IPS-18a (cell line): ENCODE results near the gene PARG.
A peak's percentile ranks its signal among the peaks of the same experiment; 100 is the strongest.

ENCODE experiments used
- H3K27ac ChIP-seq: one replicate; pipeline ENCODE4 v1.5.1; 2013; ENCODE audit warnings: low read length
- H3K27me3 ChIP-seq: one replicate; pipeline ENCODE4 v1.6.1; 2013; ENCODE audit warnings: mild to moderate bottlenecking, low read length; ENCODE audit not compliant: control insufficient read depth, insufficient read depth
- H3K36me3 ChIP-seq: one replicate; pipeline ENCODE4 v1.6.1; 2013; ENCODE audit warnings: low read depth, low read length; ENCODE audit not compliant: control insufficient read depth
- H3K4me1 ChIP-seq: one replicate; pipeline ENCODE4 v1.6.1; 2013; ENCODE audit warnings: low read depth, low read length; ENCODE audit not compliant: control insufficient read depth
- H3K4me3 ChIP-seq: one replicate; pipeline ENCODE4 v1.5.1; 2013; ENCODE audit warnings: low read length
- H3K9ac ChIP-seq: one replicate; pipeline ENCODE4 v1.6.1; 2013; ENCODE audit warnings: mild to moderate bottlenecking, low read length, moderate library complexity
- H3K9me3 ChIP-seq: one replicate; pipeline ENCODE4 v1.6.1; 2013; ENCODE audit warnings: low read depth, low read length; ENCODE audit not compliant: control insufficient read depth

PARG gene

DNA sequence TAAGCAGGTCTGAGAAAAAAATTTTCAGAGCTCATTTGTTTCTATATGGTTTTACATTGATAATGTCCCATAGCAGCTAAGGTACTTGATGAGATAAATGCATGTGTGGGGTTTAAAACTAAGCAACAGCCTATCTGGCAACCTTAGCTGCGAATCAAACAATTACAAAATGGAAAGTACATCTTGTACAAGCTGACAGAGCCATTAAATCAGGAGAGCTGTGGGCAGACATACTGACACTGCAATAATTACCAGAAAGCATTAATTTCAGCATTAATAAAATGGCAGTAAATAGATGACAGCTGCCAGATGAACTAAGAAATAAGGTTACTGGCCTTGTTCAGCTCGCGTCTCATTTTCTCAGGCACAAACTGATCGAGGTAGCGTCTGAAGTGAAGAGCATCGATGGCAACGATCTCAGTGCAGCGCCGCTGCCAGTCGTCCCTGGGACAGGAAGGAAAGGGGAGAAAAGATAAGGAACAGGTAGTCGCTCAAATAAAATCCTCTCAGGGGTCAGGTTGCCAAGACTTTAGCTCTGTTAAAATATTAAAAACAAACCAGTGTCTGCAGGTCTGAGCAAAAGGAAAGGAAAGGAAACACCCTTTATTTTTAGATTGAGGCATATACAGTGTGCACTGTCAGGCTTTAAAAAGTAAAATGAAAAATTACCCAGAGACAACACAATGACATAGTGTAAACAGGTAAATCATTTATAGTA, 100.1 kb downstream of the PARG start:
- Histone ChIP-seq H3K27ac (no peak overlapping the region), H3K9ac (no peak overlapping the region), H3K4me3 (no peak overlapping the region), H3K36me3 (peaks cover 29% of the 10 kb centered on the region), H3K27me3 (no peaks in the 10 kb centered on the region), H3K9me3 (no peaks in the 10 kb centered on the region), H3K4me1 (no peaks in the 10 kb centered on the region)

DNA sequence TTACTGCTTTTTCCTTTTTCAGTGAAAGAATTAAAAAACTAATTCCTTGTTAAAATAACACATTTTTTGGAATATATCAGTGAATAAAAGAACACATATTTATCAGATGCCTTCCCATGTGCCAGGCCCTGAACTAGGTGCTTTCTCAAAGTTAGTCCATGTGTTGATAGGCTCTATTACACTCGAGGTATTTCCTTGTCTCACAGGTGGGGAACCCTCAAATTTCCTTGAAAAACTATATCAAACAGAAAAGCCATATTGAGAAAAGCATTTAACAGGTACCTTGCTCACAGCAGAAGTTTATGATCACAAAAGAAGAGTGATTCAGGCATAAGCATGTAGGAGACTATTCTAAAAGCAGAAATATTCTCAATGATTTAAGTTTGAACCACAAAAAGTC, 104.1 kb downstream of the PARG start:
- H3K36me3 ChIP-seq: peaks cover 26% of the 10 kb centered on the region

DNA sequence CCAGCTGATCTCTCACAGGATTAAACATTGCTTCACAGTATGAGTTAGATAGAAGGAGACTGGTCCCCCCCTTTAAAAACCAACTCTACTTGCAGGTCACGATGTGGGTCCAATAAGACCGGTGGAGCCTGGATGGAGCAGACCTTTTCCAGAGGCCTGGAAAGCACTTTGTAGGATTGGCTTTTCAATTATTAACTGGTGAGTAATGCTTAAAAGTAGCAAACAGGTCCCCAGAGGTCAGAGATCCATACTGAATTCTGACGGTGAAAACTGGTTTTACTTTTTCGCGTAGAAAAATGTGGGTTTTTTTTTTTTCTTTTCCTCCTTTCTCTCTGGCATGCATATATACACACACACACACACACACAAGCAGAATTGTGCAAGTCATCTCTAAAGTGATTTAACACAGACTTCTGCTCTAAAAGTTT, 104.8 kb downstream of the PARG start:
- Histone ChIP-seq H3K4me1 (peaks cover 26% of the 10 kb centered on the region), H3K4me3 (no peak overlapping the region), H3K9ac (no peak overlapping the region), H3K9me3 (no peaks in the 10 kb centered on the region), H3K36me3 (peaks cover 26% of the 10 kb centered on the region), H3K27ac (no peak overlapping the region), H3K27me3 (no peaks in the 10 kb centered on the region)

More for the DNA sequence above, 104.1 kb downstream of the PARG start:
- no peak overlapping the region for H3K9ac ChIP-seq
- H3K9me3 ChIP-seq: no peaks in the 10 kb centered on the region
- H3K4me3 ChIP-seq: no peak overlapping the region
- H3K27me3 ChIP-seq: no peaks in the 10 kb centered on the region
- no peak overlapping the region for H3K27ac ChIP-seq
- H3K4me1 ChIP-seq: peaks cover 19% of the 10 kb centered on the region

DNA sequence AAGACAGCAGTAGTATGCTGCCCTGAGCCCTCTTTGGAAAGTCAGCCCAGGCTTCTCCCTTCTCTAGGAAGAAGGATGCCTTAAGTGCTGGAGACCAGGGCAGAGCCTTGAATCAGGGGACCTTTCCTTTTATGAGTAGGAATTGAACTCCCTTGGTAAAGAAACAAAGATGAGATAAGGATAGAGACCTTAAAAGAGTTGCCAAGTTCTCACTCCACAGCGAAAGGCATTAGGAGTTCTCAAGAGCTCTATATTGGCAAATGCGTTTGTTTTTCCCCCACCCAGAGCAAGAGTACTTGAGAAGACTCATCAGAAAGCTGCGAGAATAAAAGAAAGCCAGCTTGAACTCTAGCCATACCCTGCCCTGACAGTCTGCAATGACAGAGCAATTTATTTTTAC, 106.9 kb downstream of the PARG start:
- H3K27ac ChIP-seq: no peak overlapping the region
- H3K9ac ChIP-seq: no peak overlapping the region
- H3K9me3 ChIP-seq: no peaks in the 10 kb centered on the region
- no peaks in the 10 kb centered on the region for H3K27me3 ChIP-seq
- no peak overlapping the region for H3K4me3 ChIP-seq
- peaks cover 46% of the 10 kb centered on the region for H3K4me1 ChIP-seq
- peaks cover 18% of the 10 kb centered on the region for H3K36me3 ChIP-seq

DNA sequence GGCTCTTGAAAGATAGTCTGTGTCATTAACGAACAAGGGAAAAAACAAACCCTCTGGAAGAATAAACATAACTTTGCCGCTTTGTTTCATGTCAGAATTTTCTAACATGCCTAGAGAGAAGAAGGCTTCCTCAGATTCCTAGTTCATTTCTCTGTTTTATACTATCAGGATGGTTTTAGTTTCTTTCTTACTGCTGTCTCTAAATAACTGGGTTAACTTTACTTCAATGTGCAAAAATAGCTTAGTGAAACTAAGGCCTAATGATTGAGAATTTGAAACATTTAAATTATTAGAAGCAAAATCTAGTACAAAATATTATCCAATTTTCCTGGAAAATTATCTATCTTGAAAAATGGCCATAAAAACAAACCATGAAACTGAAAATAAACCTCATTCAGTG, 107.6 kb downstream of the PARG start:
- H3K36me3 ChIP-seq: peaks cover 15% of the 10 kb centered on the region
- no peak overlapping the region for H3K4me3 ChIP-seq
- H3K27me3 ChIP-seq: no peaks in the 10 kb centered on the region
- H3K4me1 ChIP-seq: peaks cover 52% of the 10 kb centered on the region
- H3K27ac ChIP-seq: no peak overlapping the region
- no peaks in the 10 kb centered on the region for H3K9me3 ChIP-seq
- no peak overlapping the region for H3K9ac ChIP-seq

DNA sequence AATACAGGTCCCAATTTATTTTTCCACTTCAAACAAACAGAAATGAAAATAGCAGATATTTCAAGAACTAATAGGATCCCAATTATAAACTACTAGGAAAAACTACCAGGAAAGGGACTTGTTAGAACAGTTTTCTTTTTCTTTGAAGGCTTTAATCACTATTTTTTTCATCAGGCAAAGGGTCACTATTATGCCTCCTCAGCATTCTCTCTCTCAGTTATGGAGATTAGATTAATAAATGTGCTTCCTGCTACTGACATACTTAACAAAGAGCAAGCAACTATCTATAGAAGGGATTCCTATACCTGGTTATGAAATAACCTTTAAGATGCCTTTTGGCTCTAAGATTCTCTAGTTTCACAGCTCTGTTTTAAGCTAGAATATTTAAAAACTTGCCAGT, 108.7 kb downstream of the PARG start:
- Histone ChIP-seq H3K27ac (peak overlapping the region; percentile 24), H3K9ac (no peak overlapping the region), H3K4me1 (peaks cover 54% of the 10 kb centered on the region), H3K36me3 (peaks cover 6% of the 10 kb centered on the region), H3K4me3 (no peak overlapping the region), H3K27me3 (no peaks in the 10 kb centered on the region), H3K9me3 (no peaks in the 10 kb centered on the region)

DNA sequence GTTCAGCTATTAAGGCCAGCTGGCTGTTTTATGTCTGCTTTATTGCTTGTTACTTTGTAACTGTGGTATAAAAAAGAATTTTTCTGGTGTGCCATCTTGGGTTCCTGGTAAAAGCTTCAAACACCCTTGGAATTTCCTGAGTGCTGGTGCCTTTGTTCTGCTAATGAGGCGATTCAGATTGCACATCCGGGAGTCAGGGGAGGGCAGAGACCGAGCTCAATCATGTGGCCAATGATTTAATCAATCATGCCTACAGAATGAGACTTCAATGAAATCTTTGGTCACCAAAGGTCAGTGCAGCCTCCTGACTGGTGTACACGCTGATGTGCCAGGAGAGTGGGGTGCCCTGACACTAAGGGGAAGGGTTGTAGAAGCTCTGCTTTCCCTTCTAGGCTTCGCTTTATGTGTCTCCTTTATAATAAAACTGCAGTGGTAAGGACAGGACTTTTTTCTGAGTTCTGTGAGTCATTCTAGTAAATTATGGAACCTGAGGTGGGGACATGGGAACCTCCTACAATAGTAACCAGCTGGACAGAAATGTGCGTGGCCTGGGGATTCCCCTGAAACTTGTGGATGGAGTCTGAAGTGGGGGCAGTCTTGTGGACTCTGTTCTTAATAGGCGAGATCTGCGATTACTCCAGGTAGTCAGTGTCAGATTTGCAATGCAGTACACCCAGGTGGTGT, 110.3 kb downstream of the PARG start:
- no peaks in the 10 kb centered on the region for H3K27me3 ChIP-seq
- H3K9ac ChIP-seq: peak overlapping the region; percentile 40
- H3K4me1 ChIP-seq: peaks cover 63% of the 10 kb centered on the region
- peak overlapping the region; percentile 16 for H3K4me3 ChIP-seq
- peak overlapping the region; percentile 96 for H3K27ac ChIP-seq
- peaks cover 6% of the 10 kb centered on the region for H3K36me3 ChIP-seq
- H3K9me3 ChIP-seq: no peaks in the 10 kb centered on the region

DNA sequence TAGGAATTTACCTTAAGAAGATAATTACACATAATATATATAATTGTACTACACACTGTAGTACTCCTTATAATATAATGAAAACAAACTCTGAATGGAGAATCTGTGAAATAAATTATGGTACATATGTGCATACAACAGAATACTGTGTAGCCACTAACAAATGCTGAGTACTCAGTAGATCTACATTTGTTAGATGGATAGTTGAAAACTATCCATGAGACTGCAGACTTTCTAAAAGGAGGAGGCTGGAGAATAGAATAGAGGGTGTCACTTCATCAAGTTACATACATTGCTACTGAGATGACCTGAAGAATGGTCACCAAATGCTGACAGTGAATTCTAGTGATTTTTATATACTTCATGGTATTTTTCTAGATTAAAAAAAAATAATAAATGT, 111.0 kb downstream of the PARG start:
- Histone ChIP-seq H3K27ac (peak overlapping the region; percentile 56), H3K9ac (no peak overlapping the region), H3K36me3 (peaks cover 6% of the 10 kb centered on the region), H3K27me3 (no peaks in the 10 kb centered on the region), H3K4me3 (peak overlapping the region; percentile 16), H3K4me1 (peaks cover 63% of the 10 kb centered on the region), H3K9me3 (no peaks in the 10 kb centered on the region)

DNA sequence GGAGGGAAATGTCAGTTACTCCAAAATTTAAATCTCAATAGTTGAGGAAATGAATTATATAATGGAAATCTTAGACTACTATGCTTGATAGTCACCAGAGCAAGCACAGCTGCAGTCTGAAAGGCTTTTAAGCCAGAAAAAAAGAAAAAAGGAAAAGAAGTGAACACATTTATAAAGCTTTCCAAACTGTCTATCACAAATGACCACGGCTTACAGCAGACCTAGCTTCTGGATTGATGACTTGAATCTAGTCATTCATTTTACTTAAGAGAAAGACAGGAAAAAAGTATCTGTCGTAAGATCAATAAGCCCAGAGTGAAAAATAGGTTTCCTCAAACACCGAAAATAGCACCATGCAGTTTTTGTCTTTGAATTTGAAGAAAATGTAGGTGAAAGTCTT, 111.8 kb downstream of the PARG start:
- no peaks in the 10 kb centered on the region for H3K36me3 ChIP-seq
- peak overlapping the region; percentile 73 for H3K27ac ChIP-seq
- no peaks in the 10 kb centered on the region for H3K9me3 ChIP-seq
- no peaks in the 10 kb centered on the region for H3K27me3 ChIP-seq
- H3K9ac ChIP-seq: no peak overlapping the region
- no peak overlapping the region for H3K4me3 ChIP-seq
- H3K4me1 ChIP-seq: peaks cover 59% of the 10 kb centered on the region

DNA sequence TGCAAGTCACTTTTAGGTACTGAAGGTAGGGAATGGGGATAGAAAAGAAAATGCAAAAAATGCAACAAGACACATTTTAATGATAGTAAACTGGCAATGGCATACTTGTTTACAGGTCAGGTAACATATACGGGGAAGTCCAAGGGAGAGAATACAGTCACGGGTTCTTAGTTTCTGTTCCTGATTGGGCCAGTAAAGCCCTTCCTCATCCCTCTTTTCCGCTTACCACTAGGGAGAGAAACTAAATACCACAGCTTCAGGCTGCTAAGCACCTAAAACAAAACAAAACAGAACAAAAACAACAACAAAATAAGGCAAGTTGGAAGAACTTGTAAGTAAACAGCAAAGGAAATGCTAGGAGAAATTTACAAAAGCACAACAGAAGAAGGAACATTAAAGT, 114.5 kb downstream of the PARG start:
- no peak overlapping the region for H3K4me3 ChIP-seq
- peak overlapping the region; percentile 24 for H3K27ac ChIP-seq
- no peaks in the 10 kb centered on the region for H3K9me3 ChIP-seq
- H3K4me1 ChIP-seq: peaks cover 39% of the 10 kb centered on the region
- no peaks in the 10 kb centered on the region for H3K36me3 ChIP-seq
- no peaks in the 10 kb centered on the region for H3K27me3 ChIP-seq
- no peak overlapping the region for H3K9ac ChIP-seq

DNA sequence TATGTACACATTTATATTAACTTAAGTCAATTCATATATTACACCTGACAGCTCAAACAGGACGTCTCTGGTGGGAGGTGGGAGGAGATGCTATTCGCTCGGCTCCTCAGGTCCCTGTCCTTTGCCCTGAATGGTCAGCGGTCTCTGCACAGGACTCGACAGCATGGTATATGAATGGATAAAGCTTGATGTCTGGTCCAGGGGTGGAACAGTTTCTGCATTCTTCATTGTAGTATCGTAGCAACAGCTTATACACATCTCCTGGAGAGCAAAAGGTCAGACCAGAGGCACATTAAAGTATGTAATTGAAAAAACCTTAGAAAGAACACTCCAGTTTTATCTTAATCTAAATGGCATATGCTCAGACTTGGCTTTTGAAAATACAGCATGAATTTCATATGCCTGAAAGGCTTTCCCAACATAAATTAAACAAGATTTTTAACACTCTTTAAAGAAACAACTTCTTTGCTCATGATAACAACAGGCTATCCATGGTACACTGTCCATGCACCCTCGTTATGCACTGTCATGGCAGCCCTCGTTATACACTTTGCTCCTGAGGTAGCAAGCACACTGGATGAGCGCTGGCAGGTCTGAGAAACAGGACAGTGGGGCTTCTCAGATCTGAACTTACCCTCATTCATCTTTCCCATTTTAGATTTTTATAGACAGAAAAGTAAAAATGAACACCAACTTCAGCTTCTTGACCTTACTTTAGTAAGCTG, 122.4 kb downstream of the PARG start:
- H3K27ac ChIP-seq: no peak overlapping the region
- H3K27me3 ChIP-seq: no peaks in the 10 kb centered on the region
- H3K4me1 ChIP-seq: no peaks in the 10 kb centered on the region
- H3K9ac ChIP-seq: no peak overlapping the region
- no peak overlapping the region for H3K4me3 ChIP-seq
- peaks cover 34% of the 10 kb centered on the region for H3K36me3 ChIP-seq
- H3K9me3 ChIP-seq: no peaks in the 10 kb centered on the region
